ENCODE results near the gene PMP22.

DNA sequence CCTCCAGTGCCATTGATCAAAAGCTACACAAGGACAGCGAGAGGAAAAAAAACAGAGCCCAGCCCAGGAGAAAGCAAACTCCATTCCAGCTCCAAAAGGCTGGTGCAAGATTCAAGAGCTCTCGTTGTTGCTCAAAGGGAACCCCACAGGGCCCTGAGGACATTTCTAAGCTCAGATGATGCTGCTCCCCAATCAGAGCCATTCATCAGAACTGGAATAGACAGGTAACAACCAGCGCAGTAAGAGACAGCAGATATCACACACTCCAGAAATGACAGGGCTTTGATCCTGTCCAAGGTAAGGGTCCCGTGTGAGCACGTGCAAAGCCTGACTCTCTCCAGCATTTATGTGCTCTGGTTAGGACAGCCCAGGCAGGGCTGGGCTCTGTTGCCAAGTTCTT is 20.1 kb downstream of the PMP22 start:
- TF ChIP-seq, protein P1, sequence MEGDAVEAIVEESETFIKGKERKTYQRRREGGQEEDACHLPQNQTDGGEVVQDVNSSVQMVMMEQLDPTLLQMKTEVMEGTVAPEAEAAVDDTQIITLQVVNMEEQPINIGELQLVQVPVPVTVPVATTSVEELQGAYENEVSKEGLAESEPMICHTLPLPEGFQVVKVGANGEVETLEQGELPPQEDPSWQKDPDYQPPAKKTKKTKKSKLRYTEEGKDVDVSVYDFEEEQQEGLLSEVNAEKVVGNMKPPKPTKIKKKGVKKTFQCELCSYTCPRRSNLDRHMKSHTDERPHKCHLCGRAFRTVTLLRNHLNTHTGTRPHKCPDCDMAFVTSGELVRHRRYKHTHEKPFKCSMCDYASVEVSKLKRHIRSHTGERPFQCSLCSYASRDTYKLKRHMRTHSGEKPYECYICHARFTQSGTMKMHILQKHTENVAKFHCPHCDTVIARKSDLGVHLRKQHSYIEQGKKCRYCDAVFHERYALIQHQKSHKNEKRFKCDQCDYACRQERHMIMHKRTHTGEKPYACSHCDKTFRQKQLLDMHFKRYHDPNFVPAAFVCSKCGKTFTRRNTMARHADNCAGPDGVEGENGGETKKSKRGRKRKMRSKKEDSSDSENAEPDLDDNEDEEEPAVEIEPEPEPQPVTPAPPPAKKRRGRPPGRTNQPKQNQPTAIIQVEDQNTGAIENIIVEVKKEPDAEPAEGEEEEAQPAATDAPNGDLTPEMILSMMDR (conservative IDR thresholded peaks at IDR 0.05) = no peak
- TF ChIP-seq ZFX (IDR thresholded peaks at IDR 0.05) = no peak
